Kidney epithelial cell (primary cell): ENCODE data around the gene APBB2. TPM values are rescaled to one million over a fixed set of nuclear protein-coding genes. Genes with fewer than 3 reads are reported as not detected.

ENCODE experiments used
- DNase-seq: peaks from one replicate; pipeline ENCODE4 v3.0.0-alpha.2; 2010; ENCODE audit warnings: low read depth
- H3K27me3 ChIP-seq: 2 replicates; pipeline ENCODE4 v1.6.0; 2011; ENCODE audit warnings: low read length; ENCODE audit not compliant: control insufficient read depth, insufficient read depth
- H3K36me3 ChIP-seq: 2 replicates; pipeline ENCODE4 v1.5.1; 2011; ENCODE audit warnings: low read length; ENCODE audit not compliant: control insufficient read depth, insufficient read depth
- H3K4me3 ChIP-seq: 2 replicates; pipeline ENCODE4 v1.5.1; 2011; ENCODE audit warnings: low read depth, mild to moderate bottlenecking, control low read depth, low read length
- CTCF ChIP-seq: IDR thresholded peaks from 2 replicates; pipeline ENCODE4 v1.5.1; 2011; ENCODE audit warnings: mild to moderate bottlenecking, moderate library complexity, low read length, control low read depth, inconsistent platforms; ENCODE audit not compliant: insufficient read depth, poor library complexity, severe bottlenecking
- total RNA-seq: library from RNA; depleted of rRNA; stranded (reverse); fragments of >200 nt; gene quantifications from 2 replicates; pipeline ENCODE4 v1.2.3, GENCODE V29; 2015

Gene APBB2
- total RNA-seq, 1 donor from 2014 or later: 52.0 TPM

DNA sequence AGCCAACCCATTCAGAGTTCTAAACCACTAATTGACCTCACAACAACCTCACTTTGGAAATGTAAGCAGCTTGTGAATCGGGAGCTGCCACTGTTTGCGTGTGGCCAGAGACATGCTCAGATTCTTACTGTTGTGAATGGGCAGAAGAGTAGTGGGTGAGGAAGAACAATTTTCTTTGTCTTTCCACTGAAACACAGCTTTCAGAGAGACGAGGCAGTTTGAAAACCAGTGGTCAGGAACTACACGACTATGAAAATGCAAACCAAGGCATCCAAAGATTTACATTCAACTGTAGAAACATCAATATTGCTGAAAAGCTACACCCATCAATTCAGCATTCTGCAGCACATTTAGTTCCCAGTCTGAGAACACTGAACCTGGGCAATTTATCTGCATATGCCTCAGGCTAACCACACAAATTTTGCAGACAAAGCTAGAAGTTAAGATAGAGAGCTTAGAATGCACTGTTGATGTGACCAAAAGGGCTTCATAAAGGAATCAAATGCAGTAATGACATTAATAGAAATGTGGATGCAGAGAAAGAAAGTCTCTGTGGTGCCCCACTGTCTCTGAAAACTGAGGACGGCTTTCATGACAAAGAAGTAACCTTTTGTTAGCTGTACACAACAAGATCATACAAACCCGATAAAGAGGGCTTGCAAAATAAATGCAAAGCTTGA is 134.3 kb downstream of the APBB2 start:
- DNase-seq: no peak
- Histone ChIP-seq H3K4me3 (no peak overlapping the region), H3K36me3 (no peaks in the 10 kb centered on the region), H3K27me3 (no peaks in the 10 kb centered on the region)
- TF ChIP-seq CTCF: no peak

- no peaks in the 10 kb centered on the region for H3K27me3 ChIP-seq
- no peak for DNase-seq
- H3K36me3 ChIP-seq: no peaks in the 10 kb centered on the region
- no peak overlapping the region for H3K4me3 ChIP-seq
- no peak for TF ChIP-seq CTCF
Measured at GRCh38 chr4:41077628-41078027, 136.7 kb downstream of the APBB2 start.

DNA sequence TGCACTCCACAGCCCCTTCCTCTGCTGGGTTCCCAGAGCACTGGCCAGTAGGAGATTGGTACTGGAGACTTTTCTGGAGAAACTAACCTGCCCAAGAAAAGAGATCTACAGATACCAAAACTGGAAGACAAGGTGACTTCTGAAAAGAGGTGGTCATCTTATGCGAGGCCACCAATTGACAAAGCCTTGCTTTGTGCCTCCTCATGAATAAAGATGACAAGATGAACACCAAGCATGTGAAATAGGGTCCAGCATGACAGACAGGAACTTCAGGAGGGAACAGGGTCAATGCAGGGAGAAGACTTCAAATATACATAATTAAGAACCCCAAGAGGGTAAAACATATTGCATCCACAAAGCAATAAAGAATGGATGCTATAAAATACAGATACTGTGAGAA is 137.9 kb downstream of the APBB2 start:
- H3K4me3 ChIP-seq: no peak overlapping the region
- TF ChIP-seq CTCF: no peak
- no peak for DNase-seq
- H3K36me3 ChIP-seq: no peaks in the 10 kb centered on the region
- no peaks in the 10 kb centered on the region for H3K27me3 ChIP-seq

GRCh38 chr4:41074215-41074614 is 140.1 kb downstream of the APBB2 start:
- Histone ChIP-seq H3K27me3 (no peaks in the 10 kb centered on the region), H3K36me3 (no peaks in the 10 kb centered on the region), H3K4me3 (no peak overlapping the region)
- TF ChIP-seq CTCF: no peak
- no peak for DNase-seq

DNA sequence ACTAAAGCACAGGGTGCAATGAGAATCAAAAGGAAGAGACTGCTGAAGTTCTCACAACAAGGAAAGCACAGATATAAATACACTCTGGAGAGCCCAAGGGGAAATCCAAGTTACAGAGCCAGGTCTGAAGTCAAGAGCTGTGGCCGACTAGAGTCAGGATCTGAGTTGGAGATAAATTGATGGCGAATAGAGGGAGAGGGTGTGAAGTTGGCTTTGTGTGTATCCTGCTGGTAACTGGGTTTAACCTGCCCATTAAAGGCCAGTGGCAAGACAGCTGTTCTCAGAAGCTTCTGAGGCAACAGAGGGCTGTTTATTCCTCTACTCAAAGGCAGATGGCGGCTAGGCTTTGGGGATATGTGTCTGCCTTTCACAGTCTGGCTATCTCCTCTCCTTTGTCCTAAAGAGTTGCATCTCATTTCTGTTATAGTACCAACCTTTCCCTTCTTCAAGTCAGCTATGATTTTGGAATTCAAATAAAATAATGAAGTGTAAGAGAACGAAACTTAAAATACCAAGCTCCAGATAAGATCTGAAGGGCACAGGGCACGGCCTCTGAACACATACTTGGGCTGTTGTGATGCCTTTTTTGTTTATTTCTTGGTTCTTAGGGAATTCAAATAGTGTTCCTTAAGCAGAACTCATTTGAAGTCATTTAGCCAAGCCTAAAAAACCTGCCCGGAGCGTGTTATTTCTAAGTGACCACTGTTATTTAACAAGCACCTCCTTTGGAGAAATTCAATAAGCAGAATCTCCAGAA is 142.1 kb downstream of the APBB2 start:
- DNase-seq: no peak
- Histone ChIP-seq H3K4me3 (no peak overlapping the region), H3K36me3 (no peaks in the 10 kb centered on the region), H3K27me3 (no peaks in the 10 kb centered on the region)
- no peak for TF ChIP-seq CTCF
